Embryonic facial prominence (tissue), 1 donor: ENCODE data around the gene DCHS1.

Experiments used
- DNase-seq: peaks from one replicate; pipeline ENCODE4 v3.0.0-alpha.2; 2016; ENCODE audit errors: extremely low spot score

The DCHS1 gene

GRCh38 chr11:6670202-6670830 lies 14.7 kb upstream of the DCHS1 start:
- no peak for DNase-seq

- DNase-seq = no peak
These were observed 12.2 kb upstream of the DCHS1 start for GRCh38 chr11:6667733-6668374.

- DNase-seq = no peak
These were observed 10.9 kb upstream of the DCHS1 start for GRCh38 chr11:6666302-6667183.

- DNase-seq = no peak
These were observed 8.9 kb upstream of the DCHS1 start for GRCh38 chr11:6664551-6664950.

GRCh38 chr11:6663794-6664469 lies 8.3 kb upstream of the DCHS1 start:
- DNase-seq = no peak

- DNase-seq = no peak
These were observed 5.1 kb upstream of the DCHS1 start for GRCh38 chr11:6660712-6661111.

DNA sequence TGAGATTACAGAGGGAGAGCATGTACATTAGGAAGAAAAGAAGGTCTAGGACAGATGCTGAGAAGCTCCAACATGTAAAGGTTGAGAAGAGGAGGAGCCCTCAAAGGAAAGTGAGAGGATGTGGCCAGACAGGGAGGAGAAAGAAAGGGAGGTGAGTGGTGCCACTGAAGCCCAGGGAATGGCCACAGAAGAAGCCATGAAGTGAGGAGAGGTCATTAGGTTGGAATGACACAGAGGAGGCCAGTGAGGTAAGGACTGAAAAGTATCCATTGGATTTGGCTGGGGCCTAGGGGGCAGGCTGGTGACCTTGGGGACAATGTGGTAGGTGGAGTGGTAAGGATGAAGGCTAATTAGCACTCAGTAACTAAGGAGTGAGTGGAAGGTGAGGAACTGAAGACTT lies 3.0 kb upstream of the DCHS1 start:
- no peak for DNase-seq

DNA sequence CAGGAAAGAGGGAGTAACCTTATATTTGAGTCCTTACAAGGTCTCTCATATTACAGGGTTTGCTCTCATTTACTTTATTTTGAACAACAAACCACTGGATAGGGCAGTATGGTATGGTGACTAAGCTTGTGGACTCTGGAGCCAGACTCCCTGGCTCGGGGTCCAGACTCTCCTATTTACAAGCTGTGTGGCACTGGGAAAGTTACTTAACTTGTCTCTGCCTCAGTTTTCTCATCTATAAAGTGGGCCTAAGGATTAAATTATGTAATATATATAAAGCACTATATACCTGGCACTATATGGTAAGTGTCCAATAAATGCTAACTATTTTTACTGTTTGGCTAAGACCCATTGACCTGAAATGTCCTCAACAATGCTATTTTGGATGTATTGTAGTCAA lies 1.7 kb upstream of the DCHS1 start:
- no peak for DNase-seq

DNA sequence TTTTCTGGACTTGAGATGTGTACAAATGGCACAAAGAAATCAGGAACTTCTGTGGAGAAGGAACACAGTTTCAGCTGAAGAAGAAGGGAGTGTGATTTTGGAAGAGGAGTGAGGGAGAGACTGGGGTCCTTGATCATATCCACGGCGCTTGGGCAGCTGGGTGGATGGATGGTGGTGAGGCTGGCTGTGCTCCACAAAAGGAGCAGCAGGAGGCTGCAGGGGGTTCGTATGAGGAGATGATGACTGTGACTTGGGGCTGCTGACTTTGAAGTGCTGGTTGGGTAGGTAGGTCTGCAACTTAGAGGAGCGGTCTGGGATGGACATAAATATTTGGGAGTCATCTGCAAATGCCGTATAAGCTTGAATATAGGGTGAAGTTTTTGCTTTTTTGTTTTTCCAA lies 1.3 kb upstream of the DCHS1 start:
- DNase-seq = no peak

DNA sequence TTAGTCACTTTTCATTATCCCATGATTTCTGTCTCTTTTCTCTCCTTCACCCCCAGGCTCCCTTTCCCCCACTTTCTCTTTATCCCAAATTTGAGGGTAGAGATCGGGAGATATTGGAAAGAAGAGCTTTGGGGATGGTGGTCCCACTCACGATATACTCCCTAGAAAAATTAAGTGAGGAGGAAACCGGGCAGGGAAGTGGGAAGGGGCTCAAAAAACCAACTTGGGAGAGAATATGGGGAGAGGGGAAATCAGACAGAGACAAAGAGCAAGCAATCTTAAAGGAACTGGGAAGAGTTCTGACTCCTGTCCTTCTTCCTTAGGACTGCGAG lies 941 bp upstream of the DCHS1 start:
- DNase-seq = no peak

- DNase-seq = no peak
These were observed 404 bp downstream of the DCHS1 start for GRCh38 chr11:6655020-6655789.

- no peak for DNase-seq
These were observed 1.2 kb downstream of the DCHS1 start for GRCh38 chr11:6654281-6655019.

GRCh38 chr11:6653656-6654055 lies 2.0 kb downstream of the DCHS1 start:
- no peak for DNase-seq

DNA sequence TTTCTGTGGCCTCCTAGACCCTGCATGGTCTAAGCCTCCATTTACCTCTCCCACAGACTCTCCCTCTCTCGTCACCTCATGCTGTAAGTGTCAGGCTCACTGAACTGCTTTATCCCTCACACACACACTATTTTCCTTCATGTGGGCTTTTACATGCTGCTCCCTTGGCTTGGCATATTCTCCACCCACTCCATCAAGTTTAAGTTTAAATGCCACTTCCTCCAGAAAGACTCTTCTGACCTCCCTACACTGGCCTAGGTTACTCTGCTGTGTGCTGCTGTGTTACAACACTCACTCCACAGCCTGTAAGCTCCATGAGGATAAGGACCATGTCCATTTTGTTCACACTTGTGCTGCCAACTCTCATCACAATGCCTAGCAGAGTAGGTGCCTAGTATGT lies 2.5 kb downstream of the DCHS1 start:
- DNase-seq = no peak

DNA sequence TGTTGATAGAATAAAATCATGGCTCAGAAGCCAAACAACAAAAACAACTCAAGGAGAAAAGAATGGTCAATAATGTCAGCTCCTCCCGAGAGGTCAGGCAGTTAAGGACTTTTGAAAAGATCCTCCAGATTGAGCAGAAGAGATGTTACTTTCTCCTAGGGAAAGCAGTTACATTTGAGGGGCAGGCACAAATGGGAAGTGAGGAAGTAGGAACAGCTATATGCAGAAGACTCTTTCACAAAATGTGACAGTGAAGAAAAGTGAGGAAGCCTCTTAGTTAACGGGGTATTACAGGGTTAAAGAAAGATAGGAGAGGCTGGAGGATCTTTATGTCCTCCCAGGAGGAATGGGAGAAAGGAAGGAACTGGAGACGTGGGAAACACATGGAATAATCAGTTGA lies 3.4 kb downstream of the DCHS1 start:
- DNase-seq = no peak

GRCh38 chr11:6650980-6651379 lies 4.6 kb downstream of the DCHS1 start:
- no peak for DNase-seq

- DNase-seq = no peak
These were observed 5.5 kb downstream of the DCHS1 start for GRCh38 chr11:6650104-6650503.

GRCh38 chr11:6648501-6648900 lies 7.1 kb downstream of the DCHS1 start:
- no peak for DNase-seq

DNA sequence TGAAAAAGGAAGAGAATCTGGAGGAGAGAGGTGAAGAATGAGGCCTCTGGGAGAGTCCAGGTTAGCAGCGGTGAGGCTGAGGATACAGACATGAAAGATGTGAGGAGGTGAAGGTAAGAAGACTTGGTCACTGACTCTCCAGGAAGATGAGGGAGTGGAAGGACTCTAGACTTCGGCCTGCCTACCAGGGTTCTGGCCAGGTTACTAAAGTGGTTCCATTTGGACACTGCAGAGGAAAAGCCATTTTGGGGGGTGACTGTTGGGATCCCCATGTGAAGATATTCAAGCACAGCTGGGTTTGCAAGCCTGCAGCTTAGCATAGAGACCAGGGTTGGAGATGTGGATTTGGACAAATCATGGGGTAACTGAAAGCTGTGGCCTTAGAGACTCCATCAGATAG lies 7.8 kb downstream of the DCHS1 start:
- no peak for DNase-seq

- DNase-seq = peak; percentile 30
These were observed 8.5 kb downstream of the DCHS1 start for GRCh38 chr11:6646918-6647679.
